ENCODE data around the gene TMEM106A. TPM values are rescaled to one million over a fixed set of nuclear protein-coding genes. Genes with fewer than 3 reads are reported as not detected.
"Not testable (repeated sequence)": the region's sequence is repeated elsewhere in the genome, so short reads cannot be mapped to it uniquely, and the experiment has no call there.

The TMEM106A gene
- total RNA-seq, 4 donors from 2014 or later = 9.0 to 14.4 (median 12.5) TPM

- H3K36me3 ChIP-seq = peaks cover 87 to 99% of the 10 kb centered on the region in 2 donors
- WGBS, 2 donors = 93 to 95% methylated on average over 3 to 4 of the region's 4 CpGs
- DNase-seq = no peak
Observed at GRCh38 chr17:43200127-43200526, 11.5 kb upstream of the TMEM106A start.

DNA sequence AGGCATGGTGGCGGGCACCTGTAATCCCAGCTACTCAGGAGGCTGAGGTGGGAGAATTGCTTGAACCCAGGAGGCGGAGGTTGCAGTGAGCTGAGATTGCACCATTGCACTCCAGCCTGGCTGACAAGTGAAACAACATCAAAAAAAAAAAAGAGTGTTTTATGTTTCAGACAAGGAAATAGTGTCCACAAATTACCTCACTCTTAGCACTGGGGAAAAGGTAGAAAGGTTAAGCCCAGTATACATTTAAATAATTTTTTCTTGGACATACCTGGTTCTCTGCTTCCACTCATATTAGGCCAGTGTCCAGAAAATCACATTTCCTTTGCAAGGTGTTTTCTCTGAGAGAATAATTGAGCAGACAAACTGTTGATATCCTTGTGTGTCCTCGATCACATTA, 8.7 kb upstream of the TMEM106A start:
- intact Hi-C loops (cut with DNase I); DNase-seq; H3K27me3 ChIP-seq; H3K4me3 ChIP-seq (replicated peaks in 1 of 3); H3K9me3 ChIP-seq; H3K4me1 ChIP-seq; H3K27ac ChIP-seq: not testable (repeated sequence)
- H3K36me3 ChIP-seq = peaks cover 62 to 86% of the 10 kb centered on the region in 2 donors
- WGBS, 2 donors = 93 to 98% methylated on average over 3 of the region's 3 CpGs

More at GRCh38 chr17:43200127-43200526, 11.5 kb upstream of the TMEM106A start:
- no peaks in the 10 kb centered on the region for H3K27me3 ChIP-seq
- intact Hi-C loops (cut with DNase I) = no loop called here
- TF ChIP-seq POLR2A (IDR thresholded peaks at IDR 0.05) = no peak
- TF ChIP-seq, protein P1, sequence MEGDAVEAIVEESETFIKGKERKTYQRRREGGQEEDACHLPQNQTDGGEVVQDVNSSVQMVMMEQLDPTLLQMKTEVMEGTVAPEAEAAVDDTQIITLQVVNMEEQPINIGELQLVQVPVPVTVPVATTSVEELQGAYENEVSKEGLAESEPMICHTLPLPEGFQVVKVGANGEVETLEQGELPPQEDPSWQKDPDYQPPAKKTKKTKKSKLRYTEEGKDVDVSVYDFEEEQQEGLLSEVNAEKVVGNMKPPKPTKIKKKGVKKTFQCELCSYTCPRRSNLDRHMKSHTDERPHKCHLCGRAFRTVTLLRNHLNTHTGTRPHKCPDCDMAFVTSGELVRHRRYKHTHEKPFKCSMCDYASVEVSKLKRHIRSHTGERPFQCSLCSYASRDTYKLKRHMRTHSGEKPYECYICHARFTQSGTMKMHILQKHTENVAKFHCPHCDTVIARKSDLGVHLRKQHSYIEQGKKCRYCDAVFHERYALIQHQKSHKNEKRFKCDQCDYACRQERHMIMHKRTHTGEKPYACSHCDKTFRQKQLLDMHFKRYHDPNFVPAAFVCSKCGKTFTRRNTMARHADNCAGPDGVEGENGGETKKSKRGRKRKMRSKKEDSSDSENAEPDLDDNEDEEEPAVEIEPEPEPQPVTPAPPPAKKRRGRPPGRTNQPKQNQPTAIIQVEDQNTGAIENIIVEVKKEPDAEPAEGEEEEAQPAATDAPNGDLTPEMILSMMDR (IDR thresholded peaks at IDR 0.05) = no peak
- H3K9me3 ChIP-seq = no peaks in the 10 kb centered on the region
- H3K4me1 ChIP-seq = no peaks in the 10 kb centered on the region
- no peak overlapping the region for H3K27ac ChIP-seq
- H3K4me3 ChIP-seq (replicated peaks in 1 of 3) = no peak overlapping the region

DNA sequence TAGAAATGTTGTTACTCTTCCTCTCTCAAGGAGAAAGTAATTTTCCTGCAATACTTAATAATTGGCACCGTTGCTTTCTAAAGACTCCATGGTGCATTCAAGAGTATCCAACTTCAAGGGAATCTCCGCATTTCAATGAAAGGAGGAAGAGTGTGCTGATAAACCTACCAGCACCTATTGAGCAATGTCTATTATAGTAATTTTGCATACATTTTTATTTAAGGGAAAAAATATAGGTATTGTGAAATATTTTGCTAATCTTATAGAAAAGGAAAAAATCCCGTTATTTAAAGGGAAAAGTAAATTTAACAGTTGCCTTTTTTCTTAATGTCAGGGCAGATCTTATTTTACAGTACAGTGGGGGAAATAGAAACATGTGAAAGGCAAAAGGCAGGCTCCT, 1.1 kb upstream of the TMEM106A start:
- H3K27ac ChIP-seq = peak overlapping the region in 2 of 3 donors; percentile 42 to 85
- intact Hi-C loops (cut with DNase I) = no loop called here
- H3K27me3 ChIP-seq = no peaks in the 10 kb centered on the region
- no peak for DNase-seq
- no peak for TF ChIP-seq POLR2A (IDR thresholded peaks at IDR 0.05)
- TF ChIP-seq, protein P1 (IDR thresholded peaks at IDR 0.05) = no peak
- no peaks in the 10 kb centered on the region for H3K9me3 ChIP-seq
- peaks cover 7 to 13% of the 10 kb centered on the region in 2 donors for H3K4me1 ChIP-seq
- WGBS, 2 donors = 62 to 90% methylated on average over 3 of the region's 3 CpGs
- H3K36me3 ChIP-seq = peaks cover 4 to 24% of the 10 kb centered on the region in 2 donors
- H3K4me3 ChIP-seq (replicated peaks in 1 of 3) = no peak overlapping the region

DNA sequence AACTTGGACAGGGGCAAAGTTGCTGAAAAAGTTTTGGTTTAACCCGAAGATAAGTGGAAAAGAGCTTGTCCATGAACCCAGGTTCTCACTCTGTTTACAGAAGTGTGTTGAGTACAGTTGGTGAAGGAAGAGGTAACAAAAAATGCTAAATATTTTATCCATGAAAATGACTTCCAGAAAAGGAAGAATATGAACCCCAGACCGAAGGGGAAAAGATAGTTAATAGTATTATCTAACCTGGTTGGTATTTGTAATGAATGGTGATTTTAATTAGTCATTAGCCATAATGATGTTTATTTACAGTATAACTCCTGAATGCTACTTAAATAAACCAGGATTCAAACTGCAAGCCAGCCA, 574 bp upstream of the TMEM106A start:
- Histone ChIP-seq H3K4me1 (peaks cover 7 to 13% of the 10 kb centered on the region in 2 donors), H3K9me3 (no peaks in the 10 kb centered on the region), H3K27ac (peak overlapping the region; percentile 42 to 85 (median 71)), H3K36me3 (peaks cover 10 to 27% of the 10 kb centered on the region in 2 donors), H3K4me3 (replicated peaks in 1 of 3) (peak overlapping the region in 2 of 3 donors; percentile 16 to 64), H3K27me3 (no peaks in the 10 kb centered on the region)
- TF ChIP-seq, protein P1 (IDR thresholded peaks at IDR 0.05) = no peak
- TF ChIP-seq POLR2A (IDR thresholded peaks at IDR 0.05) = no peak
- intact Hi-C loops (cut with DNase I) = no loop called here
- 40 to 50% methylated on average over 2 of the region's 2 CpGs for WGBS, 2 donors
- DNase-seq = no peak

GRCh38 chr17:43212641-43213490, 1.2 kb downstream of the TMEM106A start:
- Histone ChIP-seq H3K27ac (no peak overlapping the region), H3K9me3 (no peaks in the 10 kb centered on the region), H3K4me3 (replicated peaks in 1 of 3) (no peak overlapping the region), H3K36me3 (peaks cover 10 to 20% of the 10 kb centered on the region in 2 donors), H3K4me1 (peaks cover 7 to 13% of the 10 kb centered on the region in 2 donors), H3K27me3 (no peaks in the 10 kb centered on the region)
- 73 to 76% methylated on average over 6 to 7 of the region's 7 CpGs for WGBS, 2 donors
- DNase-seq = no peak
- TF ChIP-seq, protein P1 (IDR thresholded peaks at IDR 0.05) = no peak
- no peak for TF ChIP-seq POLR2A (IDR thresholded peaks at IDR 0.05)
- intact Hi-C loops (cut with DNase I) = no loop called here
